A673 (cell line): Measurements from ENCODE around the gene CCSER1. TPM values are rescaled to one million over a fixed set of nuclear protein-coding genes. Genes with fewer than 3 reads are reported as not detected.

Source experiments
- BruUV-seq: library from RNA; stranded (reverse); fragments of 400-500 nt; replicated peaks from 2 replicates; lab custom pipeline; 2021; lab: Mats Ljungman, UMichigan
- CTCF ChIA-PET: fragments of 300-600 bp; sonication (Branson Sonifier 250); formaldehyde crosslinking; loops from one replicate; lab custom pipeline; 2022; ENCODE audit warnings: antibody characterized with exemption; lab: Charles Lee
- POLR2A ChIA-PET: fragments of 300-600 bp; sonication (Branson Sonifier 250); formaldehyde crosslinking; loops from one replicate; lab custom pipeline; 2022; ENCODE audit warnings: antibody characterized with exemption; ENCODE audit not compliant: low non-redundant PET; lab: Charles Lee
- DNase-seq: peaks from one replicate; pipeline ENCODE4 v3.0.0-alpha.2; 2015; ENCODE audit warnings: low spot score
- H3K27ac ChIP-seq: fragments of 200-600 bp; sonication (generic); 2 replicates; pipeline ENCODE4 v1.5.1; 2016; ENCODE audit warnings: mixed run types, low read depth, mild to moderate bottlenecking, mixed read lengths, antibody characterized with exemption, low read length; ENCODE audit not compliant: poor library complexity, severe bottlenecking
- H3K27me3 ChIP-seq: fragments of 200-600 bp; sonication (generic); replicated peaks from 2 replicates; pipeline ENCODE4 v1.6.1; 2017; ENCODE audit warnings: mixed run types, low read depth, mild to moderate bottlenecking, mixed read lengths, antibody characterized with exemption, low read length; ENCODE audit not compliant: insufficient read depth, poor library complexity
- H3K36me3 ChIP-seq: fragments of 200-600 bp; sonication (generic); 2 replicates; pipeline ENCODE4 v1.6.1; 2016; ENCODE audit warnings: mixed run types, mild to moderate bottlenecking, mixed read lengths, antibody characterized with exemption, low read length; ENCODE audit not compliant: insufficient read depth, poor library complexity, severe bottlenecking
- H3K4me1 ChIP-seq: fragments of 200-600 bp; sonication (generic); 2 replicates; pipeline ENCODE4 v1.6.1; 2017; ENCODE audit warnings: mixed run types, mild to moderate bottlenecking, mixed read lengths, antibody characterized with exemption, low read length; ENCODE audit not compliant: insufficient read depth, poor library complexity, severe bottlenecking
- H3K4me3 ChIP-seq: fragments of 200-600 bp; sonication (generic); 2 replicates; pipeline ENCODE4 v1.5.1; 2016; ENCODE audit warnings: low read depth, mixed run types, mild to moderate bottlenecking, mixed read lengths, low read length; ENCODE audit not compliant: poor library complexity, severe bottlenecking
- H3K9me3 ChIP-seq: fragments of 200-600 bp; sonication (generic); 2 replicates; pipeline ENCODE4 v1.6.1; 2016; ENCODE audit warnings: mixed run types, low read depth, mild to moderate bottlenecking, mixed read lengths, antibody characterized with exemption, low read length; ENCODE audit not compliant: poor library complexity, severe bottlenecking
- CTCF ChIP-seq: fragments of 300-800, 200-600 bp; sonication (generic); conservative IDR thresholded peaks from 2 replicates; pipeline ENCODE4 v1.5.1; 2017; ENCODE audit warnings: low read depth, mild to moderate bottlenecking, antibody characterized with exemption, low read length, moderate library complexity, mixed read lengths
- EZH2 ChIP-seq: fragments of 200-600 bp; sonication (generic); IDR thresholded peaks from 2 replicates; pipeline ENCODE4 v1.6.1; 2017; ENCODE audit warnings: borderline replicate concordance, low read depth, mild to moderate bottlenecking, mixed read lengths, antibody characterized with exemption, low read length; ENCODE audit not compliant: poor library complexity, severe bottlenecking
- intact Hi-C: fragments of 100-400 bp; cut with micrococcal nuclease; formaldehyde crosslinking; loops from one replicate; pipeline ENCODE4 v1.10.0; 2022; ENCODE audit not compliant: unreplicated experiment
- total RNA-seq: library from RNA; stranded (reverse); gene quantifications from 2 replicates; pipeline ENCODE4 v1.2.3, GENCODE V29; 2021

The CCSER1 gene
- total RNA-seq, 1 experiment from 2014 or later, result not detected

DNA sequence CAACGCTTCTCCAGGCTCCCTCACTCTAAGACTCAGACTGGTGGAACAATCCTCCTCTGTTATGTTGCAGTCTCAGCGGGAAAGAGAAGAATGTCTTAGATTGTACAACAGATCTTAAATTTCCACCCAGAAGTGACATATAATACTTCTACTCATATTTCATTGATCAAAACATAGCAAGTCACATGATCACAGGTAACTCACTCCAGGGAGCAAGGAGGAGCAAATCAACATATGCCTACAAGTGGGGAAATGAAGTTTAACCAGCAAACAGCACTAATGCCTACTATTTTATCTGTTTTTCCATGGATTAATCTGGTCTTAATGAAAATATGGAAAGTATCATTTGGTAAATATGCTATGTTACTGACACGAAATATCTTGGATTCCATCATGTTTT, 819.8 kb downstream of the CCSER1 start:
- intact Hi-C loops, result no loop called here
- no peak overlapping the region for H3K4me3 ChIP-seq
- no peaks in the 10 kb centered on the region for H3K27me3 ChIP-seq
- no peaks in the 10 kb centered on the region for H3K36me3 ChIP-seq
- H3K4me1 ChIP-seq, result no peaks in the 10 kb centered on the region
- TF ChIP-seq EZH2 (no peak), CTCF (no peak)
- CTCF ChIA-PET, result no interaction called here
- POLR2A ChIA-PET, result no interaction called here
- DNase-seq, result no peak
- H3K27ac ChIP-seq, result no peak overlapping the region
- BruUV-seq, result no TSS peak
- no peaks in the 10 kb centered on the region for H3K9me3 ChIP-seq

DNA sequence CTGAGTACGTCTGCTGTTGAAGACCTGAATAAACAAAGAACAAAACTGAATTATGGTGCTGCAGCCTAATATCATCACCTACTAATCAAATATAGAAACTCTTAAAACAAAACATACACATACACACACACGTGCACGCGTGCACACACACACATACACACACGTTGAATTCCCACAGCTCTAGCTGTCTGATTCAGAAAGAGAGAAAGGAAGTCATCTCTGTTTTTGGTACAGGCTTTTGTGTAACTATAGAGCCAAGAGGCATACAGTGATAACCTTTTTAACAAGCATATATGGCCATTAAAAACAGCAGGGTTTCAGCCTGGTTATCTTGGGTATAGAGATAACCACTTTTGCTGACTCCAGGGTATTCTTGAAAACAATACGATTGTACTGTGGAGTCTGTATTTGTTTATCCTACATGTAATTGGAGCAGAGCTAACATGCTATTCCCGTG, 823.2 kb downstream of the CCSER1 start:
- intact Hi-C loops, result no loop called here
- Histone ChIP-seq H3K4me3 (no peak overlapping the region), H3K27ac (no peak overlapping the region), H3K27me3 (no peaks in the 10 kb centered on the region), H3K36me3 (no peaks in the 10 kb centered on the region), H3K9me3 (no peaks in the 10 kb centered on the region), H3K4me1 (no peaks in the 10 kb centered on the region)
- ChIA-PET POLR2A (no interaction called here), CTCF (no interaction called here)
- no TSS peak for BruUV-seq
- TF ChIP-seq CTCF (no peak), EZH2 (no peak)
- DNase-seq, result no peak

GRCh38 chr4:90951037-90951436, 823.8 kb downstream of the CCSER1 start:
- Histone ChIP-seq H3K27me3 (no peaks in the 10 kb centered on the region), H3K4me3 (no peak overlapping the region), H3K36me3 (no peaks in the 10 kb centered on the region), H3K27ac (no peak overlapping the region), H3K4me1 (no peaks in the 10 kb centered on the region), H3K9me3 (no peaks in the 10 kb centered on the region)
- TF ChIP-seq EZH2, result no peak
- no peak for TF ChIP-seq CTCF
- no TSS peak for BruUV-seq
- DNase-seq, result no peak
- intact Hi-C loops, result no loop called here
- ChIA-PET POLR2A (no interaction called here), CTCF (no interaction called here)
